DOHH2 (cell line): ENCODE data around the gene MPPED1.

ENCODE experiments used
- H3F3A ChIP-seq: fragments of 200-600 bp; sonication (generic), shearing (Covaris generic); 2 replicates; pipeline ENCODE4 v1.6.0; 2016; ENCODE audit warnings: antibody characterized with exemption, mild to moderate bottlenecking; ENCODE audit not compliant: control insufficient read depth, insufficient read depth
- H3K27ac ChIP-seq: fragments of 200-600 bp; sonication (generic); 2 replicates; pipeline ENCODE4 v1.5.1; 2014; ENCODE audit warnings: low read depth, mild to moderate bottlenecking, low read length, moderate library complexity
- H3K27me3 ChIP-seq: fragments of 200-600 bp; sonication (generic); 2 replicates; pipeline ENCODE4 v1.6.1; 2014; ENCODE audit warnings: mild to moderate bottlenecking, low read length, mixed read lengths; ENCODE audit not compliant: control insufficient read depth
- H3K36me3 ChIP-seq: fragments of 200-600 bp; sonication (generic); 2 replicates; pipeline ENCODE4 v1.6.1; 2014; ENCODE audit warnings: mild to moderate bottlenecking, low read length, moderate library complexity, mixed read lengths; ENCODE audit not compliant: control insufficient read depth
- H3K4me1 ChIP-seq: fragments of 200-600 bp; sonication (generic); 2 replicates; pipeline ENCODE4 v1.6.1; 2014; ENCODE audit warnings: mild to moderate bottlenecking, low read length, mixed read lengths; ENCODE audit not compliant: control insufficient read depth
- H3K4me2 ChIP-seq: fragments of 200-600 bp; sonication (generic); 2 replicates; pipeline ENCODE4 v1.6.0; 2014; ENCODE audit warnings: mild to moderate bottlenecking, low read length, moderate library complexity
- H3K4me3 ChIP-seq: fragments of 200-600 bp; sonication (generic); 2 replicates; pipeline ENCODE4 v1.5.1; 2014; ENCODE audit warnings: mild to moderate bottlenecking, low read length, mixed read lengths
- H3K79me2 ChIP-seq: fragments of 200-600 bp; sonication (generic); 2 replicates; pipeline ENCODE4 v1.6.1; 2014; ENCODE audit warnings: mild to moderate bottlenecking, low read length, mixed read lengths; ENCODE audit not compliant: control insufficient read depth
- H3K9me2 ChIP-seq: fragments of 200-600 bp; sonication (generic); replicated peaks from 2 replicates; pipeline ENCODE4 v1.6.1; 2014; ENCODE audit warnings: mild to moderate bottlenecking, low read length, mixed read lengths; ENCODE audit not compliant: control insufficient read depth
- H3K9me3 ChIP-seq: fragments of 200-600 bp; sonication (generic); 2 replicates; pipeline ENCODE4 v1.6.1; 2014; ENCODE audit warnings: antibody characterized with exemption, low read length, mixed read lengths; ENCODE audit not compliant: control insufficient read depth, insufficient read depth
- H4K20me1 ChIP-seq: fragments of 200-600 bp; sonication (generic); 2 replicates; pipeline ENCODE4 v1.6.0; 2014; ENCODE audit warnings: low read depth, mild to moderate bottlenecking, antibody characterized with exemption, low read length, moderate library complexity; ENCODE audit not compliant: control insufficient read depth, insufficient read depth
- EZH2phosphoT487 ChIP-seq: fragments of 200-600 bp; sonication (generic); IDR thresholded peaks from 2 replicates; pipeline ENCODE4 v1.6.1; 2017; ENCODE audit warnings: borderline replicate concordance, mild to moderate bottlenecking, antibody characterized with exemption, low read length, moderate library complexity, mixed read lengths
- TF ChIP-seq, protein P1 (sequence below): fragments of 200-600 bp; sonication (generic); IDR thresholded peaks from one replicate; pipeline ENCODE4 v1.5.1; 2014; ENCODE audit warnings: antibody characterized with exemption, mild to moderate bottlenecking, low read depth, low read length; ENCODE audit not compliant: poor library complexity, severe bottlenecking

Gene MPPED1

DNA sequence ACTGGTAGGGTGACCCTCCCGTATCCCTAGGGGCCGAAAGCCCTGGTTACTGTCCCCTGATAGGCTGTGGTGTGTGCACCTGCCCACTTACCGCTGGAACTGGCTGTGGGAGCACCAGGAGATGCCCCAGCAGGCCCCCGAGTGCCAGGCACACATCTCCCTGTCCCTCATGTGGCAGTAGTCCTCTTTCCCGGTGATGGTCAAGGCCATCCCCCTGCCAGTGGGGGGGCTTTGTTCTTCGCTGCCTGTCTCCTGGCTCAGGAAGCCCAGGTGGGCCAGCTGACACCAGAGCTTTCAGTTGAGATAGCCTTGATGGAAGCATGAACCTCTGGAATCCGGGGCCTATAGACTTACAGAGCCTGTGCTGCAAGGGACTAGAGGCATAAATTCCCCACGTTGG, 100.5 kb downstream of the MPPED1 start:
- no peak for TF ChIP-seq EZH2phosphoT487
- TF ChIP-seq, protein P1, sequence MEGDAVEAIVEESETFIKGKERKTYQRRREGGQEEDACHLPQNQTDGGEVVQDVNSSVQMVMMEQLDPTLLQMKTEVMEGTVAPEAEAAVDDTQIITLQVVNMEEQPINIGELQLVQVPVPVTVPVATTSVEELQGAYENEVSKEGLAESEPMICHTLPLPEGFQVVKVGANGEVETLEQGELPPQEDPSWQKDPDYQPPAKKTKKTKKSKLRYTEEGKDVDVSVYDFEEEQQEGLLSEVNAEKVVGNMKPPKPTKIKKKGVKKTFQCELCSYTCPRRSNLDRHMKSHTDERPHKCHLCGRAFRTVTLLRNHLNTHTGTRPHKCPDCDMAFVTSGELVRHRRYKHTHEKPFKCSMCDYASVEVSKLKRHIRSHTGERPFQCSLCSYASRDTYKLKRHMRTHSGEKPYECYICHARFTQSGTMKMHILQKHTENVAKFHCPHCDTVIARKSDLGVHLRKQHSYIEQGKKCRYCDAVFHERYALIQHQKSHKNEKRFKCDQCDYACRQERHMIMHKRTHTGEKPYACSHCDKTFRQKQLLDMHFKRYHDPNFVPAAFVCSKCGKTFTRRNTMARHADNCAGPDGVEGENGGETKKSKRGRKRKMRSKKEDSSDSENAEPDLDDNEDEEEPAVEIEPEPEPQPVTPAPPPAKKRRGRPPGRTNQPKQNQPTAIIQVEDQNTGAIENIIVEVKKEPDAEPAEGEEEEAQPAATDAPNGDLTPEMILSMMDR = no peak
- H3K27me3 ChIP-seq = no peaks in the 10 kb centered on the region

DNA sequence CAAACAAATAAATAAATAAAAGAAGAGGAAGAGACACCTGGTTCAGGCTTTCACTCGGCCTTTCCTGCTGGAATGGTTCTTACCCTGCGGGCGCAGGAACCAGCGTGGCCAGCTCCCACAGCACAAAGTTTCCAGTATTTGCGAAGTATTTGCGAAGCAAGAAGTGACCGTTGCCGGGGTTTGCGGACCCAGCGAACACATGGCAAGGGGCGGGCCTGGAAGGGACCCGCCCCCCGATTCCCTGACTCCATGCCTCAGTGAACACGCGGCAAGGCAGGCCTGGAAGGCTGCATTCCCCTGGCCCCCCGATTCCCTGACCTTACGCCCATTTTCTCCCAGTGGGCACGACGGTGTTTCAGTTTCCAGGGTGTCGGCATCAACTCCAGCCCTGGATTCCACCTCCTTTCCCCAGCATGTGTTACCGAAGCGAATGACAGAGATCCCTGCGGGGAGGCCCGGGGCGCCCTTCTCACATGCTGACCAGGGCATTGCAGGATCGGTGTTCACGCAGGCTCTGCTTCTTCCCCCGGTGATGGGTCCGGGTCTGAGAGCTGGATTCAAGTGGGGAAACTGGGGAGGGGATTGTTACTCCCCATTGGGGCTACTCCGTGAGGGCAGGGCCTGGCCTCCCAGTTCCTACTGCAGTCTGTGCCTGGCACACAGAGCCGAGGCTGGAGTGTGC, 102.8 kb downstream of the MPPED1 start:
- Histone ChIP-seq H3F3A (no peaks in the 10 kb centered on the region), H3K27ac (no peak overlapping the region), H4K20me1 (no peaks in the 10 kb centered on the region), H3K4me1 (no peaks in the 10 kb centered on the region), H3K4me2 (no peak overlapping the region), H3K36me3 (no peaks in the 10 kb centered on the region), H3K4me3 (no peak overlapping the region), H3K79me2 (no peaks in the 10 kb centered on the region), H3K9me2 (no peaks in the 10 kb centered on the region), H3K27me3 (no peaks in the 10 kb centered on the region), H3K9me3 (no peaks in the 10 kb centered on the region)
- TF ChIP-seq EZH2phosphoT487 = no peak
- TF ChIP-seq, protein P1 = no peak

More for the DNA sequence above, 100.5 kb downstream of the MPPED1 start:
- Histone ChIP-seq H3F3A (no peaks in the 10 kb centered on the region), H3K9me2 (no peaks in the 10 kb centered on the region), H3K27ac (no peak overlapping the region), H3K4me3 (no peak overlapping the region), H3K4me2 (no peak overlapping the region), H3K4me1 (no peaks in the 10 kb centered on the region), H4K20me1 (no peaks in the 10 kb centered on the region), H3K36me3 (no peaks in the 10 kb centered on the region), H3K9me3 (no peaks in the 10 kb centered on the region), H3K79me2 (no peaks in the 10 kb centered on the region)

DNA sequence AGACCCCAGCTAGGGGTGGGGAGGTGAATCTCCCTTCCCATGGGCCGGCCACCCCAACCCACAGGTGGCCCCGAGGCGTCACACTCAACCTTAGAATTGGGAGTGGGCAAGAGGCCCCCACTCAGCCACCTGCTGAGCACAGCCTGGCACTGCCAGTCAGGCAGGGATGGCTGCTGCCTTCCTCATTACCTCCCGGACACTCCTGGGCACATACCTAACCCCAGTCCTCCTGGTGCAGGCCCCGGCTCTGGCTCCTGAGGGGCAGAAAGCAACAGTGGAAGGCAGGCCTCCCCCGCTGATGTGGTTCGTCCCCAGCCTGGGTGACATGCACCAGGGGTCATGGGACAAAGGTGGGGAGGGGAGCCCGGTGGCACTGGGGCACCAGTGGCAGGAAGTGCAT, 103.6 kb downstream of the MPPED1 start:
- H3K9me3 ChIP-seq = no peaks in the 10 kb centered on the region
- H3K4me3 ChIP-seq = no peak overlapping the region
- H3K27me3 ChIP-seq = no peaks in the 10 kb centered on the region
- no peaks in the 10 kb centered on the region for H3K36me3 ChIP-seq
- H3F3A ChIP-seq = no peaks in the 10 kb centered on the region
- no peaks in the 10 kb centered on the region for H3K9me2 ChIP-seq
- no peaks in the 10 kb centered on the region for H4K20me1 ChIP-seq
- no peaks in the 10 kb centered on the region for H3K4me1 ChIP-seq
- H3K4me2 ChIP-seq = no peak overlapping the region
- no peak overlapping the region for H3K27ac ChIP-seq
- TF ChIP-seq, protein P1 = no peak
- no peak for TF ChIP-seq EZH2phosphoT487
- no peaks in the 10 kb centered on the region for H3K79me2 ChIP-seq
